HepG2 (cell line): Measurements from ENCODE around the gene EMILIN1. TPM values are rescaled to one million over a fixed set of nuclear protein-coding genes. Genes with fewer than 3 reads are reported as not detected.

Source experiments
- ATAC-seq: fragments of 200-7000 bp; cut with Tn5 transposase; 3 replicates; pipeline ENCODE4 v1.9.1; 2020; ENCODE audit warnings: mild to moderate bottlenecking, moderate library complexity
- BruUV-seq: library from RNA; stranded (reverse); fragments of 400-500 nt; replicated peaks from 2 replicates; lab custom pipeline; 2021; lab: Mats Ljungman, UMichigan
- CTCF ChIA-PET: fragments of 300-600 bp; formaldehyde crosslinking; extraction: SDS; loops from one replicate; lab custom pipeline; 2021; ENCODE audit warnings: low total read pairs, inconsistent platforms, low intra/inter-chr PET ratio; lab: Yijun Ruan, JAX
- POLR2A ChIA-PET: fragments of 350-600 bp; sonication (Branson Sonifier 250); formaldehyde crosslinking; loops from one replicate; lab custom pipeline; 2020; ENCODE audit warnings: antibody characterized with exemption, inconsistent platforms; lab: Yijun Ruan, JAX
- DNase-seq: peaks from one replicate; pipeline ENCODE4 v3.0.0-alpha.2; 2015; ENCODE audit warnings: low spot score
- FAIRE-seq: peaks from 3 replicates; lab custom pipeline; 2011; peaks lifted over from hg19 to GRCh38; lab: Jason Lieb, UNC
- H2AFZ ChIP-seq: one replicate; pipeline ENCODE4 v1.6.1; 2011; ENCODE audit warnings: low read length, inconsistent platforms
- H3K27ac ChIP-seq: fragments of 300-600 bp; 3 replicates; pipeline ENCODE4 v1.8.0; 2011; ENCODE audit warnings: mixed run types, mild to moderate bottlenecking, mixed read lengths, low read length, inconsistent platforms; ENCODE audit not compliant: insufficient read depth; ENCODE audit errors: extremely low read length
- H3K27me3 ChIP-seq, 2 experiments: fragments of 200-600 bp in 1 of 2; 2 replicates in 1 of 2; 3 replicates in 1 of 2; pipeline versions ENCODE4 v1.6.0 to v1.8.0; 2011; ENCODE audit warnings: low read length in 2 of 2, mild to moderate bottlenecking in 2 of 2, moderate library complexity in 2 of 2, inconsistent platforms in 1 of 2; ENCODE audit not compliant: insufficient read depth in 2 of 2, control insufficient read depth in 1 of 2
- H3K36me3 ChIP-seq, 2 experiments: fragments of 200-600 bp in 1 of 2; replicated peaks in 1 of 2; 2 replicates in 1 of 2; 3 replicates in 1 of 2; pipeline versions ENCODE4 v1.5.1 to v1.8.0; 2011; ENCODE audit warnings: low read length in 2 of 2, inconsistent platforms in 1 of 2; ENCODE audit not compliant: insufficient read depth in 2 of 2, control insufficient read depth in 1 of 2
- H3K4me1 ChIP-seq: 2 replicates; pipeline ENCODE4 v1.5.1; 2012; ENCODE audit warnings: low read length, inconsistent platforms; ENCODE audit not compliant: insufficient read depth
- H3K4me2 ChIP-seq: 2 replicates; pipeline ENCODE4 v1.6.0; 2011; ENCODE audit warnings: low read depth, low read length, inconsistent platforms
- H3K4me3 ChIP-seq, 3 experiments: fragments of 200-600 bp in 1 of 3; sonication (generic), shearing (Covaris generic) in 1 of 3; replicated peaks in 1 of 3; 2 replicates each; pipeline ENCODE4 v1.5.1; 2011 to 2016; ENCODE audit warnings: low read length in 3 of 3, inconsistent platforms in 2 of 3, low read depth in 2 of 3, mild to moderate bottlenecking in 2 of 3, control low read depth in 1 of 3, mixed read lengths in 1 of 3; ENCODE audit not compliant: insufficient read depth in 1 of 3
- H3K79me2 ChIP-seq: one replicate; pipeline ENCODE4 v1.6.1; 2011; ENCODE audit warnings: low read length, inconsistent platforms; ENCODE audit not compliant: insufficient read depth
- H3K9ac ChIP-seq: 2 replicates; pipeline ENCODE4 v1.6.0; 2011; ENCODE audit warnings: mild to moderate bottlenecking, low read depth, low read length, inconsistent platforms; ENCODE audit not compliant: insufficient read depth
- H3K9me3 ChIP-seq: 2 replicates; pipeline ENCODE4 v1.5.1; 2012; ENCODE audit warnings: mild to moderate bottlenecking, low read length
- H4K20me1 ChIP-seq: 2 replicates; pipeline ENCODE4 v1.6.0; 2011; ENCODE audit warnings: inconsistent platforms, mild to moderate bottlenecking, low read length, moderate library complexity; ENCODE audit not compliant: insufficient read depth
- FOXC1 ChIP-seq: sonication (generic); formaldehyde crosslinking; IDR thresholded peaks from 2 replicates; pipeline ENCODE4 v1.8.0; 2022; ENCODE audit warnings: mild to moderate bottlenecking, missing genetic modification reagents, borderline replicate concordance
- GABPB1 ChIP-seq: IDR thresholded peaks from 2 replicates; pipeline ENCODE4 v1.6.1; 2016; ENCODE audit warnings: mild to moderate bottlenecking, missing genetic modification reagents, moderate library complexity, missing compliant biosample characterization
- HNF1B ChIP-seq: sonication (generic); formaldehyde crosslinking; IDR thresholded peaks from 2 replicates; pipeline ENCODE4 v1.5.1; 2020; ENCODE audit warnings: mild to moderate bottlenecking, moderate library complexity, missing genetic modification reagents
- PHB2 ChIP-seq: fragments of 450-650 bp; IDR thresholded peaks from 2 replicates; pipeline ENCODE4 v1.6.1; 2018; ENCODE audit not compliant: partially characterized antibody
- POLR2AphosphoS5 ChIP-seq: IDR thresholded peaks from 2 replicates; pipeline ENCODE4 v1.6.1; 2012; ENCODE audit warnings: low read depth, low read length
- RBM22 ChIP-seq: fragments of 200-400 bp; formaldehyde crosslinking; optimal IDR thresholded peaks from 2 replicates; pipeline ENCODE3; 2017; ENCODE audit warnings: mild to moderate bottlenecking, low read length, moderate library complexity
- SATB2 ChIP-seq: sonication (generic); formaldehyde crosslinking; IDR thresholded peaks from 2 replicates; pipeline ENCODE4 v1.5.0; 2020; ENCODE audit warnings: missing genetic modification reagents
- SP4 ChIP-seq: sonication (generic); formaldehyde crosslinking; IDR thresholded peaks from 2 replicates; pipeline ENCODE4 v1.8.1; 2023; ENCODE audit warnings: mild to moderate bottlenecking, missing genetic modification reagents
- TAF15 ChIP-seq: fragments of 200-400 bp; formaldehyde crosslinking; IDR thresholded peaks from one replicate; pipeline ENCODE4 v1.6.1; 2018; ENCODE audit warnings: mild to moderate bottlenecking, low read depth, low read length; ENCODE audit not compliant: poor library complexity, severe bottlenecking
- UBTF ChIP-seq: sonication (generic); formaldehyde crosslinking; IDR thresholded peaks from 2 replicates; pipeline ENCODE4 v1.4.0; 2020; ENCODE audit warnings: mild to moderate bottlenecking, missing genetic modification reagents
- ZNF20 ChIP-seq: sonication (generic); formaldehyde crosslinking; IDR thresholded peaks from 2 replicates; pipeline ENCODE4 v1.4.0; 2020; ENCODE audit warnings: mild to moderate bottlenecking, moderate library complexity, missing genetic modification reagents
- ZNF484 ChIP-seq: sonication (generic); formaldehyde crosslinking; IDR thresholded peaks from 2 replicates; pipeline ENCODE4 v1.5.1; 2020; ENCODE audit warnings: mild to moderate bottlenecking, low read depth, missing genetic modification reagents, borderline replicate concordance
- ZNF549 ChIP-seq: sonication (generic); formaldehyde crosslinking; IDR thresholded peaks from 2 replicates; pipeline ENCODE4 v1.5.0; 2020; ENCODE audit warnings: missing genetic modification reagents
- WGBS: methylation state at CpG from one replicate; pipeline ENCODE4 v1.1.6; 2017; ENCODE audit warnings: low lambda C conversion rate; 5-methylcytosine and 5-hydroxymethylcytosine counted together
- in situ Hi-C: cut with HindIII; loops from 2 replicates; pipeline ENCODE4 v1.10.0; 2017; ENCODE audit warnings: low pct_unique_long_range_greater_than_20kb; ENCODE audit not compliant: extremely low pct_ligation_motif_present
- intact Hi-C: fragments of 100-400 bp; cut with micrococcal nuclease; formaldehyde crosslinking; loops from one replicate; pipeline ENCODE4 v1.10.0; 2022; ENCODE audit not compliant: unreplicated experiment
- polyA plus RNA-seq, 8 experiments: library from polyadenylated mRNA; depleted of rRNA in 3 of 8; stranded (reverse) in 7 of 8; unstranded in 1 of 8; fragments of >200 nt; fragmentation: Illumina TruSeq in 4 of 8; extraction: Trizol in 4 of 8; gene quantifications; 2 replicates each; pipeline versions ENCODE4 v1.2.1 to v1.2.3, GENCODE V29; 2011 to 2016; ENCODE audit warnings: low read depth in 4 of 8, missing spikeins in 1 of 8, mixed read lengths in 1 of 8; ENCODE audit not compliant: insufficient read depth in 1 of 8
- total RNA-seq, 5 experiments: library from RNA; depleted of rRNA; stranded (reverse); fragments of >200 nt; fragmentation: Illumina TruSeq; extraction: Trizol; gene quantifications; 2 replicates each; pipeline ENCODE4 v1.2.3, GENCODE V29; 2016; ENCODE audit warnings: low read depth in 1 of 5

EMILIN1 gene
- total and polyA plus RNA-seq, 2 of the 13 experiments (the other 11 are each of a cell fraction or from before 2014, with no cell fraction given), result 8.1 to 9.7 TPM

- no peak overlapping the region for H3K9ac ChIP-seq
- H2AFZ ChIP-seq, result no peak overlapping the region
- WGBS, result 95% methylated on average over 9 of the region's 10 CpGs
- no peak for FAIRE-seq
- H3K36me3 ChIP-seq, result peaks cover 20 to 34% of the 10 kb centered on the region in 2 experiments
- H3K79me2 ChIP-seq, result peaks cover 22% of the 10 kb centered on the region
- peaks cover 51% of the 10 kb centered on the region for H3K4me1 ChIP-seq
- ChIA-PET POLR2A (interaction anchor here (1.4 kb wide), 1 partner anchor 18 kb away, joined by 4 read pairs; the partner anchor contains the start of gene TCF23), CTCF (no interaction called here)
- no peak for ATAC-seq
- H3K27ac ChIP-seq, result no peak overlapping the region
- H3K9me3 ChIP-seq, result no peaks in the 10 kb centered on the region
- no peak for DNase-seq
- no peak overlapping the region for H3K4me2 ChIP-seq
- in situ Hi-C loops, result no loop called here
- intact Hi-C loops, result no loop called here
- BruUV-seq, result no TSS peak
- TF ChIP-seq PHB2 (no peak), POLR2AphosphoS5 (peak; percentile 1; the same call in 1 of the 2 replicates), ZNF549 (CRISPR knock-in tag) (no peak), ZNF484 (CRISPR knock-in tag) (no peak), UBTF (CRISPR knock-in tag) (0 out of 2 replicates have a peak, but pooled peaks have one; percentile 12), FOXC1 (CRISPR knock-in tag) (no peak), ZNF20 (CRISPR knock-in tag) (no peak), HNF1B (CRISPR knock-in tag) (0 out of 2 replicates have a peak, but pooled peaks have one; percentile 7), GABPB1 (CRISPR knock-in tag) (0 out of 2 replicates have a peak, but pooled peaks have one; percentile 14), SATB2 (CRISPR knock-in tag) (no peak), TAF15 (no peak), RBM22 (peak; percentile 57), SP4 (no peak)
- H4K20me1 ChIP-seq, result no peaks in the 10 kb centered on the region; the same call in 1 of the 2 replicates
- H3K4me3 ChIP-seq, result no peak overlapping the region
- H3K27me3 ChIP-seq, result no peaks in the 10 kb centered on the region; a peak in 1 of 5 replicates
Observed at GRCh38 chr2:27130396-27130795, 52.0 kb downstream of the EMILIN1 start.
